ENCODE measurements around the gene TRNP1. TPM values are rescaled to one million over a fixed set of nuclear protein-coding genes. Genes with fewer than 3 reads are reported as not detected.

TRNP1 gene
- total and polyA plus RNA-seq, 3 experiments from 2014 or later, result 0.73 to 1.2 TPM; not detected in 1

- Histone ChIP-seq H3K4me1 (ENCODE audit: insufficient read depth, low read length) (peaks cover 11% of the 10 kb centered on the region), H3K4me3 (ENCODE audit: low read length) (no peak overlapping the region), H3K36me3 (ENCODE audit: insufficient read depth, low read length) (no peaks in the 10 kb centered on the region), H3K27me3 (ENCODE audit: insufficient read depth, low read length, poor library complexity, severe bottlenecking) (no peaks in the 10 kb centered on the region), H3K9me3 (ENCODE audit: low read length) (no peaks in the 10 kb centered on the region), H3K27ac (ENCODE audit: low read depth, low read length) (no peak overlapping the region)
- DNase-seq, result no peak
- ChIA-PET CTCF (no interaction called here), POLR2A (no interaction called here)
- Mint-ChIP-seq H3K27me3 (no peaks in the 10 kb centered on the region), H3K4me3 (no peak overlapping the region), H3K9me3 (no peaks in the 10 kb centered on the region), H3K4me1 (peaks cover 14 to 17% (median 15%) of the 10 kb centered on the region in 3 donors), H3K27ac (no peak overlapping the region), H3K36me3 (no peaks in the 10 kb centered on the region)
Measured at GRCh38 chr1:27049607-27050006, 56.1 kb downstream of the TRNP1 start.

Other genes with a start within 250 kb of the TRNP1 start
- gene PIGV, start 205.7 kb upstream of the TRNP1 start, total RNA-seq, result 10 to 100 TPM; 23.6 to 24.9 TPM
- 19.1 TPM for gene PIGV, start 205.7 kb upstream of the TRNP1 start, polyA plus RNA-seq
- gene ZDHHC18, start 167.0 kb upstream of the TRNP1 start, total RNA-seq, result 10 to 100 TPM; 61.5 to 66.0 TPM
- gene ZDHHC18, start 167.0 kb upstream of the TRNP1 start, polyA plus RNA-seq, result 21.7 TPM
- under 1 TPM in 1 of 2 experiments, not detected in 1; 0.37 TPM for gene SFN, start 130.5 kb upstream of the TRNP1 start, total RNA-seq
- gene SFN, start 130.5 kb upstream of the TRNP1 start, polyA plus RNA-seq, result not detected
- 10 to 100 TPM; 60.2 to 69.9 TPM for gene GPN2, start 103.4 kb upstream of the TRNP1 start, total RNA-seq
- gene GPN2, start 103.4 kb upstream of the TRNP1 start, polyA plus RNA-seq, result 18.8 TPM
- 10 to 100 TPM; 20.0 to 21.3 TPM for gene GPATCH3, start 93.2 kb upstream of the TRNP1 start, total RNA-seq
- 15.2 TPM for gene GPATCH3, start 93.2 kb upstream of the TRNP1 start, polyA plus RNA-seq
- gene NR0B2, start 79.7 kb upstream of the TRNP1 start, total RNA-seq, result not detected
- gene NR0B2, start 79.7 kb upstream of the TRNP1 start, polyA plus RNA-seq, result not detected
- 100 to 1,000 TPM; 167 to 168 TPM for gene NUDC, start 71.9 kb upstream of the TRNP1 start, total RNA-seq
- 122 TPM for gene NUDC, start 71.9 kb upstream of the TRNP1 start, polyA plus RNA-seq
- under 1 TPM; 0.24 to 0.39 TPM for gene KDF1, start 33.2 kb upstream of the TRNP1 start, total RNA-seq
- gene KDF1, start 33.2 kb upstream of the TRNP1 start, polyA plus RNA-seq, result 4.6 TPM
- gene TENT5B, start 19.2 kb downstream of the TRNP1 start, total RNA-seq, result not detected
- not detected for gene TENT5B, start 19.2 kb downstream of the TRNP1 start, polyA plus RNA-seq
- gene SLC9A1, start 161.4 kb downstream of the TRNP1 start, total RNA-seq, result 10 to 100 TPM; 23.9 to 24.8 TPM
- 15.3 TPM for gene SLC9A1, start 161.4 kb downstream of the TRNP1 start, polyA plus RNA-seq
- 10 to 100 TPM; 22.2 to 22.3 TPM for gene WDTC1, start 240.9 kb downstream of the TRNP1 start, total RNA-seq
- 8.6 TPM for gene WDTC1, start 240.9 kb downstream of the TRNP1 start, polyA plus RNA-seq

Data from CD8-positive, alpha-beta memory T cell (primary cell).